NK-92 treated with Interleukin-12 subunit alpha and Interleukin-12 subunit beta, amount 100 ng/mL, for 24 hours (cell line): Measurements from ENCODE around the gene MCTP1.

Source experiments
- DNase-seq: peaks from one replicate; lab custom pipeline; 2025; lab: John Stamatoyannopoulos, UW

Gene MCTP1

DNA sequence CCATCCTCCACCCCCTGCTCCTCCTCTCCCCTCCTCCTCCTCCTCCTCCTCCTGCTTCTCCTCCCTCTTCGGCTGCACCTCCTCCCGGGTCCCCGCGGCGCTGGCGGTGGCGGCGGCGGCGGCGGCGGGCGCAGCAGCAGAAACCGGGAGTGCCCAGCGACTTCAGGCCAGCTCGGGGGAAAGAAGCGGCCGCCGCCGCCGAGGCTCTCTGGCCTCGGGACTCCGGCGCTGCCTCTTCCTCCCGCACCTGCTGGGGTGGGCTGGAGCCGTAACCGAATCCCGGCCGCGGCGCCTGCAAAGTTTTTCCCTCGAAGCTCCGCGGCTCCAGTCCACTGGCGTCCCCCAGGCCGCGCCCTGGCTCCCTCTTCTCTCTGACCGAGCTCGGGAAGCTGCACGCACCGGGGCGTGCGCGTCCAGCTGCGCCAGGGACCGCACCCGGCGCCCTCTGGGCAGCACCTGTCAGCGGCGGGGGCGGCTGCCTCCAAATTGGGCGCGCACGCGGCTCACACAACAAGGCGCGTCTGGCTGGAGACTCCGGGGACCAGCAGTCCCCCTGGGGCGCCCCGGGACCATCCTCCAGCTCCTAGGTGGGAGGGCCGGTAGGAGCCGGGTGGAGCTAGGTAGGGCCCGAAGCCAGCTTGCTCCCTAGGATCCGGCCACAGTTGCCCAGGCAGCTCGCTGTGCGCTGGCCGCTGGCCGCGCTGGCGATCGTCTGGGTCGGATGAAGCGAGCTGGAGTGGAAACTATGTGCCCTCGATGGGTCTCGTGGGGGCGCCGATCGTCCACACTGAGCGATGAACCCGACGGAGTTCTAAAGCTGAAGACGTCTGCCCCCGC is at the start of gene MCTP1:
Gene MCTP1 (minus strand): TSS at position 523 of the 837 bp plus-strand sequence.
- no peak for DNase-seq

GRCh38 chr5:95332158-95332557 is 47.3 kb upstream of the MCTP1 start:
- DNase-seq = no peak

GRCh38 chr5:95331358-95331757 is 46.5 kb upstream of the MCTP1 start:
- DNase-seq = no peak

DNA sequence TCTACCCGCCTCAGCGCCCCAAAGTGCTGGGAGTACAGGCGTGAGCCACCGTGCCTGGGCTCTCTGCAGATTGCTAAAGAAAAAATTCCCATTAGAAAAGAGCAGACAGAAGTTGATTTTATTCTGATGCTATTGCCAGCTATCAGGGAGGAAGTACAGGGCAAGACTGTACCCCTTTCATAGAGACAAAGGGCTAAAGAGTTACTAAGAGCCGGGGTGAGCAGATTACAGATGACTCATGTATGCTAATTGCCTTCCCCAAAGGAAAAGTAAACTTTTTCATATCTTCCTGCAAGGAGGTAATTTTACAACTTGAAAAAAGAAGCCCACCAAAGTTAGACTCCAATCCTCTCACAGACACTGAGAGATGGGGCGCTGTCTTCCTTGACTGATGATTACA is 42.3 kb upstream of the MCTP1 start:
- no peak for DNase-seq

DNA sequence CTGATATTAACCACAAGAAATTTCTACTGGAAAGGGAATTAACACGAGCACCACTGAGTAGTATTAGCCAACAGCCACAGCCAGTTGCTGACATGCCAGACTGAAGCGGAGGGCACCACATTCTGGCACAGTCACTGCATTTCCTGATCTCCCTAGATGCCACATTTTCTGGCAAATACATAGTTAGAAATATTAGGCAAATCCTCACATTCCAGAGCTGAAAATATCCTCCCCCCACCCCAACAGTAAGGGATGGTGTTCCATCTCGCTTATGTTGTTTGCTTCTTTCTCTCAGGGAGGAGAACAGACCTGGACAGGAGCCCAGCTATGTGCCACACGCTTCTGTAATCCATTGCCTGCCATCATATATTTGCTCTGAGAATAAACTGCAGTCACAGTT is 32.8 kb upstream of the MCTP1 start:
- no peak for DNase-seq

GRCh38 chr5:95317085-95317484 is 32.2 kb upstream of the MCTP1 start:
- DNase-seq = no peak

- DNase-seq = no peak
Observed at GRCh38 chr5:95304711-95305110, 19.8 kb upstream of the MCTP1 start.

DNA sequence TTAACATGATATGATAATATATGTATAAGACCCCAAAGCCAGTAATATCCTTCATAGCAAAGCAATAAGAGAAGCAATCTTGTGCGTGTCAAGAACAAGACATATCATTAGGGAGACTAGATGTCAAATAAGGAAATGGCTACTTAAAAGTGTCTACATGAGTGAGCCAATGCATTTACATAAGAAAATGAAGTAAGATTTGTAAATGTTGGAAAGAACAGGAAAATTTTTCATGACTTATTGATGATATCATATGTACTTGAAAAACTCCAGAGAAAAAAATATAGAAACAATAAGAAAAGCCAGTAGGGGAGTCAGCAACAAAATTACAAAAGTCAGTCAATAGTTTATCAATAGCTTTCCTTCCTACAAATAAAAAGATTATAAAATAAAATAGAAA is 13.8 kb upstream of the MCTP1 start:
- DNase-seq = no peak

DNA sequence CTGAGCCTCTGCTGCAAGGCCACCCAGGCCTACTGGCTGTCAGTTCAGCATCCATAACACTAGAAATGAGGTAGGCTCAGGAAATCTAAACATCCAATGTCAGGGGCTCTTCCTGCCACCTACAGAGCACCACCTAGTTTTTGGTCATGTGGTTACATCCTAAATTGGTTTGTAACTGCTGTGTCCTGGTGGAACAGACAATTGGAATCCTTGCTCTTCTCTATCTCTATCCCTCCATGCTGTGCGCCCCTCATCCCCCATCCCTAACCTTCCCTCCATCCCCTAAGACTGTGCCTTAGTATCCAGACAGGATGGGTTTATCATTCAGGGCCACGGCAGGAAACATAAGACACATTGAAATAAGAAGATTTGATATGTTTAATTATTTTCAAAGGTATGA is 11.4 kb upstream of the MCTP1 start:
- no peak for DNase-seq

- DNase-seq = no peak
Observed at GRCh38 chr5:95285409-95285755, 488 bp upstream of the MCTP1 start.

GRCh38 chr5:95283761-95284571 is 928 bp downstream of the MCTP1 start:
- DNase-seq = no peak

GRCh38 chr5:95283022-95283615 is 1.8 kb downstream of the MCTP1 start:
- DNase-seq = no peak

- DNase-seq = no peak
Observed at GRCh38 chr5:95281226-95281625, 3.7 kb downstream of the MCTP1 start.

- no peak for DNase-seq
Observed at GRCh38 chr5:95280401-95281095, 4.3 kb downstream of the MCTP1 start.

GRCh38 chr5:95274011-95274410 is 10.9 kb downstream of the MCTP1 start:
- DNase-seq = no peak

GRCh38 chr5:95272316-95272929 is 12.5 kb downstream of the MCTP1 start:
- no peak for DNase-seq

GRCh38 chr5:95262933-95263660 is 21.8 kb downstream of the MCTP1 start:
- no peak for DNase-seq

DNA sequence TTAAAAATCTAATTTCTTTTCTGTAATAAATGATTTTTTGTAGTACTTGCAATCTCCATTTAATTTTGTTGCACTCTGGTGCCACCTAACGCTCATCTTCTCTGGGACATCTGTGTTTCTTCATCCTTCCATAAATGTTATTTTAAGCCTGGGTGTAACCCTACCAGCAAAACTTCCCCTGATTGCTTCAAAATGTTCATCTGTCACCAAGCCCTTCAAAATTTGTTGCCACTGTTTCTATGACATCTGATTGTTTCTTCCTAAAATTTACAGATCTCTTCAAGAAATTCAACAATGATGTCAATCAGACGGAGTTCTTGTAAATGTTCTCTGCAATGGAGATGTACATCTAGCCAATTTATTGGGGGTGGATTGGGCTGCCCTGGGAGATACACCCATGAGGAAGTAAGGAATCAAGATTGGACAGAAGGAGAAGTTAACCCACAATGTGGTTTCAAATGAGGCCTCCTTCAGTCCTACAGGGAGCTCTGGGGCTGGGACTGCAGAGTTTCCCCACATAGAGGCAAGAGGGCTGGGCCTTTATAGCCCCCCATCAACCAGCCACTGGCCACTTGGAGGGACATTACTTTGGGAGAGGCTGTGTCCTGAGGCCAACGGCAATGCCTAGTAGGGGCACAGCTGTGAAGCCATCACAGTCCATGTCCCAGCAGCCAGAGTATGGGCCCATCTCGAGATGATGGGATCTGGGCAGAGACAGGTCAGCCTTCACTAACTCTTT is 23.3 kb downstream of the MCTP1 start:
- no peak for DNase-seq

GRCh38 chr5:95256991-95257390 is 27.9 kb downstream of the MCTP1 start:
- DNase-seq = no peak

GRCh38 chr5:95256446-95256845 is 28.4 kb downstream of the MCTP1 start:
- DNase-seq = no peak

DNA sequence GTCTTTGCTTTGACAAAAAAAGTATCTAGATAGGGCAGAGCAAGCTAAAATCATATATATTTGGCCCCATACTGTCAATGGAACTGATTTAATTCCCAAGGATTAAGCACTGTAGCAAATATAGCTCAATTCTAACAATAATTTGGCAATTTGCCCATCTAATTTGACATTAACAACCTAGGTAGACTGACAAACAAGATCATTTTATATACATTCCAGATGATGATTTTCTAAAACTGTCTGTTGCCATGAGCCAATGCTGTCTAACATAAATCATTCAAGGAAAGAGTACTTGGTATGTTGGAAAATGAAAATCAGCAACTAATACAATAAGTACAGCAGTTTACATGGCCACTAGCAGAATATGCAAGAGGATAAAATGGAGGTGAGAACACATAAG is 32.1 kb downstream of the MCTP1 start:
- no peak for DNase-seq
